Measurements from ENCODE around the gene NFIX.

NFIX gene

GRCh38 chr19:13056052-13056660 lies 60.9 kb downstream of the NFIX start:
- no peak for DNase-seq (ENCODE audit: low read depth in 2 of 2)

GRCh38 chr19:13057147-13057572 lies 61.9 kb downstream of the NFIX start:
- no peak for DNase-seq (ENCODE audit: low read depth in 2 of 2)

- no peak for DNase-seq (ENCODE audit: low read depth in 2 of 2)
These were observed 62.5 kb downstream of the NFIX start for GRCh38 chr19:13057744-13058143.

GRCh38 chr19:13058951-13059660 lies 63.8 kb downstream of the NFIX start:
- no peak for DNase-seq (ENCODE audit: low read depth in 2 of 2)

- DNase-seq (ENCODE audit: low read depth in 2 of 2) = no peak
These were observed 65.1 kb downstream of the NFIX start for GRCh38 chr19:13060233-13060963.

- DNase-seq (ENCODE audit: low read depth in 2 of 2) = peak; percentile 59 to 71
These were observed 66.0 kb downstream of the NFIX start for GRCh38 chr19:13060964-13061927.

GRCh38 chr19:13062317-13062716 lies 67.0 kb downstream of the NFIX start:
- DNase-seq (ENCODE audit: low read depth in 2 of 2) = no peak

- DNase-seq (ENCODE audit: low read depth in 2 of 2) = no peak
These were observed 68.3 kb downstream of the NFIX start for GRCh38 chr19:13063461-13064091.

- no peak for DNase-seq (ENCODE audit: low read depth in 2 of 2)
These were observed 68.8 kb downstream of the NFIX start for GRCh38 chr19:13064092-13064489.

- no peak for DNase-seq (ENCODE audit: low read depth in 2 of 2)
These were observed 71.0 kb downstream of the NFIX start for GRCh38 chr19:13066226-13066625.

GRCh38 chr19:13066933-13067807 lies 71.9 kb downstream of the NFIX start:
- no peak for DNase-seq (ENCODE audit: low read depth in 2 of 2)

GRCh38 chr19:13068085-13068846 lies 73.0 kb downstream of the NFIX start:
- no peak for DNase-seq (ENCODE audit: low read depth in 2 of 2)

GRCh38 chr19:13069415-13070359 lies 74.4 kb downstream of the NFIX start:
- no peak for DNase-seq (ENCODE audit: low read depth in 2 of 2)

- DNase-seq (ENCODE audit: low read depth in 2 of 2) = no peak
These were observed 75.3 kb downstream of the NFIX start for GRCh38 chr19:13070425-13071140.

- no peak for DNase-seq (ENCODE audit: low read depth in 2 of 2)
These were observed 76.3 kb downstream of the NFIX start for GRCh38 chr19:13071444-13072187.

- no peak for DNase-seq (ENCODE audit: low read depth in 2 of 2)
These were observed 77.1 kb downstream of the NFIX start for GRCh38 chr19:13072188-13072908.

Measured in stimulated activated CD8-positive, alpha-beta memory T cell treated with anti-CD3 and anti-CD28 coated beads, Interleukin-7, amount 100 ng/mL, for 1 hour (primary cell).